ENCODE results near the gene CISD2. TPM values are rescaled to one million over a fixed set of nuclear protein-coding genes. Genes with fewer than 3 reads are reported as not detected.
"Not testable (repeated sequence)": the region's sequence is repeated elsewhere in the genome, so short reads cannot be mapped to it uniquely, and the experiment has no call there.

Gene CISD2
- 26.2 and 30.4 TPM in 2 replicates for total RNA-seq

DNA sequence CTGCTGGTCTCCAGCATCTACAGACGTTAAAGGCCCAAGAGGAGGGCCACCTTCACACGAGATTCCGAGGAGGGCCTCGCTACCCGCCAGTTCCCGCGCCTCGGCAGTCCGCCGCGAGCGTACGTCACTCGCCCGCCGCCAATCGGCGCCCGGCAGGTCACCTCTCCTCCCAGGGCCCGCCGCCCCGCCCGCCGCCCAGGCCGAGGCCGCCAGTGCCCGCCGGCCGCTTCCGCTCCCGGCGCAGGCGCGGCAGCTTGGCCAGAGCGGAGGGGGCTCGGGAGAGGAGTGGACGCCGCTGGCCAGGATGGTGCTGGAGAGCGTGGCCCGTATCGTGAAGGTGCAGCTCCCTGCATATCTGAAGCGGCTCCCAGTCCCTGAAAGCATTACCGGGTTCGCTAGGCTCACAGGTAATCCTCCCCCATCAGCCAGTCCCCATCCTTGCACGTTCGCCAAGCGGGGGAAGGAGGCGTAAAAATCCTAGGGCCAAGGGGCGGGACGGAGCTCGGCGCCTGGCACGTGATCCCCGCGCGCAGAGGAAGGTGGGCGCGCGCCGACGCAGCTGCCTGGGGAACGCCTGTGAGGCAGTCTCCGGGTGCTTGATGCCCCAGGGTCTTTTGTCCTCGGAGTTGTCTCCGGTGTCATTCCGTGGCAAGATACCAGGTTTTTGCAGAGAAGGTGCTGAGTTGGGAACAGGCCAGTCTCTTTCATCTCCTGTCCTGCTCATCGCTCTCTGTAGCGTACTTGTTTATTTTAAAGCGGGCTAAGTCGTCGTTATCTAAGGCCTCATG lies at the start of gene CISD2:
Gene CISD2 (plus strand): TSS at position 212 of the 788 bp plus-strand sequence. CDS start 93 bp downstream, at position 305.
- Histone ChIP-seq H3K4me3 (ENCODE audit: low read depth, low read length) (peak within 1 kb of the TSS; percentile 87), H3K27me3 (ENCODE audit: control insufficient read depth, insufficient read depth, low read length) (no peaks in the 10 kb centered on the region), H3K36me3 (ENCODE audit: control insufficient read depth, insufficient read depth, low read length) (no peaks in the 10 kb centered on the region)
- DNase-seq (ENCODE audit: low read depth): peak; percentile 49
- no peak for TF ChIP-seq CTCF (IDR thresholded peaks at IDR 0.05; ENCODE audit: insufficient read depth, low read length, poor library complexity, severe bottlenecking)

DNA sequence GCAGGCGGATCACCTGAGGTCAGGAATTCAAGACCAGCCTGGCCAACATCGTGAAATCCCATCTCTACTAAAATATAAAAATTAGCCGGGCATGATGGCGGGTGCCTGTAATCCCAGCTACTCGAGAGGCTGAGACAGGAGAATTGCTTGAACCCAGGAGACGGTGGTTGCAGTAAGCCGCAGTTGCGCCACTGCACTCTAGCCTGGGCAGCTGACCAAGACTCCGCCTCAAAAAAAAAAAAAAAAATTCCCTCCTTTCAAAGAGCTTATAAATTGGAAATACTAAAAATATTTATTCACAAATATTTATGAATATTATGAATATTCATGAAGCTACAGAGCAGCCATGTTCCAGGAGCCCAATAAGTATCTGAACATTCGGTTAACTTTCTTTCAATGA lies 49.7 kb upstream of the CISD2 start:
- not testable (repeated sequence) for DNase-seq (ENCODE audit: low read depth); H3K36me3 ChIP-seq (ENCODE audit: control insufficient read depth, insufficient read depth, low read length); H3K4me3 ChIP-seq (ENCODE audit: low read depth, low read length); H3K27me3 ChIP-seq (ENCODE audit: control insufficient read depth, insufficient read depth, low read length)

DNA sequence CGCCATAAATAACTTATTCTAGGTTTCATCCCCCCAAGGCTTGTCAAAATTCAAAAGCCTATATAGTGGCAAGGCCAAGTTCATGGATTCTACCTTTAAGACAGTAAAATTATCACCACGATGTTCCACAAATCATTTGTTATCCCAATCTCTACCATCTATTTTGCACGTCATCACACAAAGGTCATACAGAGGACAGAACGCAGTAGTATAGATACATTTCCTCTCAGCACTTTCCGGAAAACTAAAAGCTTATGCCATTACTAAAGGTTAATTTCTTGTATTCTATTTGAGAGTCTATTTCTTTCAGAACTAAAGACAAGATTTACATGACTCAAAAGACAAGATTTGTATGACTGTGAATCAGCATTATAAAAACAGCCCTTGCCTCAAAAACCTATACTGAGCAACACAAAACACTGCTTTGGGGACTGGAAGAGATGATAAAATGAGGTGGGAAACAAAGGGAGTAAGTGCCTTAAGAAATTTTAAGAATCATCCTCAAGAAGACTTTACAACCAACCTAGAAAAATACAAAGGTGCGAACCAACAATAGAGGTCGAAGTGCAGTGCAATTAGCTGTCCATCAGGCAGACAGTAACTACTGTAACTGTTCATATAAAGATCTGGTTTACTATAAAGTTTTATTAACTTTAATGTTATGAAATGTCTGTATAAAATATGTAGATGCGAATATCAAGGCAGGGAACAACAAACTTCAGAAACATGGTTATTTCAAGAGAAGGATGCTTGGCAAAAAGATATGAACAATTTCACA lies 49.0 kb upstream of the CISD2 start:
- no peaks in the 10 kb centered on the region for H3K36me3 ChIP-seq (ENCODE audit: control insufficient read depth, insufficient read depth, low read length)
- no peak for DNase-seq (ENCODE audit: low read depth)
- H3K27me3 ChIP-seq (ENCODE audit: control insufficient read depth, insufficient read depth, low read length): no peaks in the 10 kb centered on the region
- H3K4me3 ChIP-seq (ENCODE audit: low read depth, low read length): no peak overlapping the region
- TF ChIP-seq CTCF (IDR thresholded peaks at IDR 0.05; ENCODE audit: insufficient read depth, low read length, poor library complexity, severe bottlenecking): no peak

DNA sequence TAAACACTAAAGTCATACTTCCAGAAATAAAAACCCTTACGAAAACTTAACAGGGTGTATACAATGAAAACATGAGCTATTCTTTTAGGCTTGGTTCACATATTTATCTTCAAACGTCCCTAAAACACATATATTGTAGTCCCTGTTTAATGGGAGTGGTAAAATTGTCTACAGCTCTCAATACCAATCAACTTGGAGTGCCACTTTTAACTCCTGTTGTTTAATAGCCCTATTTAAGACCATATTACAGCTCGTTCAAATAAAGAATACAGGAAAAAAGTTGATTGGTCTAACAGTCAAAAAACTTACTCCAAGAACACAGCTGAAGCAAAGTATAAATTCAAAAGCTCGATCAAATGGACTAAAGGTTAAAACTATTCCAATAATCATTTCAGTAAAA lies 45.3 kb upstream of the CISD2 start:
- Histone ChIP-seq H3K4me3 (ENCODE audit: low read depth, low read length) (no peak overlapping the region), H3K36me3 (ENCODE audit: control insufficient read depth, insufficient read depth, low read length) (no peaks in the 10 kb centered on the region), H3K27me3 (ENCODE audit: control insufficient read depth, insufficient read depth, low read length) (no peaks in the 10 kb centered on the region)
- DNase-seq (ENCODE audit: low read depth): no peak
- no peak for TF ChIP-seq CTCF (IDR thresholded peaks at IDR 0.05; ENCODE audit: insufficient read depth, low read length, poor library complexity, severe bottlenecking)

- Histone ChIP-seq H3K27me3 (ENCODE audit: control insufficient read depth, insufficient read depth, low read length) (no peaks in the 10 kb centered on the region), H3K4me3 (ENCODE audit: low read depth, low read length) (no peak overlapping the region), H3K36me3 (ENCODE audit: control insufficient read depth, insufficient read depth, low read length) (no peaks in the 10 kb centered on the region)
- TF ChIP-seq CTCF (IDR thresholded peaks at IDR 0.05; ENCODE audit: insufficient read depth, low read length, poor library complexity, severe bottlenecking): no peak
- DNase-seq (ENCODE audit: low read depth): no peak
Measured at GRCh38 chr4:102823897-102824296, 44.9 kb upstream of the CISD2 start.

GRCh38 chr4:102824398-102824797 lies 44.4 kb upstream of the CISD2 start:
- no peak for DNase-seq (ENCODE audit: low read depth)
- Histone ChIP-seq H3K36me3 (ENCODE audit: control insufficient read depth, insufficient read depth, low read length) (no peaks in the 10 kb centered on the region), H3K4me3 (ENCODE audit: low read depth, low read length) (peak overlapping the region; percentile 84), H3K27me3 (ENCODE audit: control insufficient read depth, insufficient read depth, low read length) (no peaks in the 10 kb centered on the region)
- no peak for TF ChIP-seq CTCF (IDR thresholded peaks at IDR 0.05; ENCODE audit: insufficient read depth, low read length, poor library complexity, severe bottlenecking)
